Gastrocnemius medialis (tissue), 4 donors: ENCODE data around the gene SLC16A7.

Experiments used
- POLR2A ChIP-seq, 2 donors: fragments of 450-650 bp; IDR thresholded peaks; one replicate each; pipeline ENCODE4 v1.6.1; 2017; ENCODE audit warnings: antibody characterized with exemption in 2 of 2, mild to moderate bottlenecking in 2 of 2, moderate library complexity in 2 of 2
- TF ChIP-seq, protein P1 (sequence below), 5 experiments: fragments of 450-650 bp in 3 of 5; fragments of 200-600 bp in 2 of 5; sonication (generic) in 2 of 5; IDR thresholded peaks in 4 of 5; conservative IDR thresholded peaks in 1 of 5; 1 replicate in 4 of 5; 2 replicates in 1 of 5; pipeline ENCODE4 v1.5.1; 2016 to 2019; ENCODE audit warnings: antibody characterized with exemption in 5 of 5, mild to moderate bottlenecking in 3 of 5, moderate library complexity in 3 of 5

DNA sequence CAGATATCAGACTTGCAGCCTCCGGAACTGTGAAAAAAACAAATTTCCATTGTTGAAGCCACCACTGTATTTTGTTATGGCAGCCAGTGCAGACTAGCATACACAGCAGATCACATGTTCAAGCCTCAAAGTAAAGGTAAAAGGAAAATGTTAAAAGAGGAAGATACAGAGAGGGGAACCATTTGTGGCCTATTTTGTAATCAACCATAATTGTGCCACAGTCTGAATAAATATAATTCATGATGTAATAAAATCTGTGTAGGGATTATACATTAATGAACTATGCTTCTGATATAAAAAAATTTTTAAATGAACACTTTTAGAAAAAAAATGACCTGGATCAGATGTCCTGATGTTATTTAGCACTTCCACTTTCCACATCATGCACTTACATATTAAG is 79.6 kb downstream of the SLC16A7 start:
- TF ChIP-seq, protein P1, sequence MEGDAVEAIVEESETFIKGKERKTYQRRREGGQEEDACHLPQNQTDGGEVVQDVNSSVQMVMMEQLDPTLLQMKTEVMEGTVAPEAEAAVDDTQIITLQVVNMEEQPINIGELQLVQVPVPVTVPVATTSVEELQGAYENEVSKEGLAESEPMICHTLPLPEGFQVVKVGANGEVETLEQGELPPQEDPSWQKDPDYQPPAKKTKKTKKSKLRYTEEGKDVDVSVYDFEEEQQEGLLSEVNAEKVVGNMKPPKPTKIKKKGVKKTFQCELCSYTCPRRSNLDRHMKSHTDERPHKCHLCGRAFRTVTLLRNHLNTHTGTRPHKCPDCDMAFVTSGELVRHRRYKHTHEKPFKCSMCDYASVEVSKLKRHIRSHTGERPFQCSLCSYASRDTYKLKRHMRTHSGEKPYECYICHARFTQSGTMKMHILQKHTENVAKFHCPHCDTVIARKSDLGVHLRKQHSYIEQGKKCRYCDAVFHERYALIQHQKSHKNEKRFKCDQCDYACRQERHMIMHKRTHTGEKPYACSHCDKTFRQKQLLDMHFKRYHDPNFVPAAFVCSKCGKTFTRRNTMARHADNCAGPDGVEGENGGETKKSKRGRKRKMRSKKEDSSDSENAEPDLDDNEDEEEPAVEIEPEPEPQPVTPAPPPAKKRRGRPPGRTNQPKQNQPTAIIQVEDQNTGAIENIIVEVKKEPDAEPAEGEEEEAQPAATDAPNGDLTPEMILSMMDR (IDR thresholded peaks at IDR 0.05 in 4 of 5, conservative IDR thresholded peaks at IDR 0.05 in 1 of 5) = no peak
- TF ChIP-seq POLR2A (IDR thresholded peaks at IDR 0.05) = no peak
